HL-60 (cell line): Measurements from ENCODE around the gene HSBP1L1.

Experiments
- DNase-seq, 2 experiments: peaks; one replicate each; pipeline ENCODE4 v3.0.0-alpha.2; 2010 to 2020; ENCODE audit warnings: low read depth in 1 of 2, low spot score in 1 of 2
- H3K27ac ChIP-seq: fragments of 250-450 bp; sonication (Bioruptor Pico); replicated peaks from 2 replicates; pipeline ENCODE4 v1.5.1; 2020; ENCODE audit warnings: mild to moderate bottlenecking, moderate library complexity
- H3K27me3 ChIP-seq: fragments of 250-450 bp; sonication (Bioruptor Pico); 2 replicates; pipeline ENCODE4 v1.5.1; 2021; ENCODE audit warnings: mild to moderate bottlenecking, moderate library complexity; ENCODE audit not compliant: insufficient read depth, poor library complexity, severe bottlenecking
- H3K4me3 ChIP-seq: replicated peaks from 2 replicates; pipeline ENCODE4 v1.5.1; 2011; ENCODE audit warnings: mild to moderate bottlenecking, control low read depth, low read length; ENCODE audit not compliant: insufficient read depth
- GABPA ChIP-seq: IDR thresholded peaks from 2 replicates; pipeline ENCODE4 v1.6.1; 2012; ENCODE audit warnings: low read depth
- POLR2AphosphoS5 ChIP-seq: IDR thresholded peaks from 2 replicates; pipeline ENCODE4 v1.6.1; 2012; ENCODE audit warnings: low read depth
- SPI1 ChIP-seq: IDR thresholded peaks from 2 replicates; pipeline ENCODE4 v1.6.1; 2012; ENCODE audit warnings: low read depth, mild to moderate bottlenecking, borderline replicate concordance
- TF ChIP-seq, protein P1 (sequence below): IDR thresholded peaks from one replicate; pipeline ENCODE4 v1.5.1; 2011; ENCODE audit warnings: low read length, control low read depth, inconsistent platforms; ENCODE audit not compliant: insufficient read depth
- TF ChIP-seq, protein P2 (sequence below): IDR thresholded peaks from 2 replicates; pipeline ENCODE4 v1.6.1; 2012; ENCODE audit warnings: low read depth; ENCODE audit not compliant: insufficient replicate concordance

HSBP1L1 gene

DNA sequence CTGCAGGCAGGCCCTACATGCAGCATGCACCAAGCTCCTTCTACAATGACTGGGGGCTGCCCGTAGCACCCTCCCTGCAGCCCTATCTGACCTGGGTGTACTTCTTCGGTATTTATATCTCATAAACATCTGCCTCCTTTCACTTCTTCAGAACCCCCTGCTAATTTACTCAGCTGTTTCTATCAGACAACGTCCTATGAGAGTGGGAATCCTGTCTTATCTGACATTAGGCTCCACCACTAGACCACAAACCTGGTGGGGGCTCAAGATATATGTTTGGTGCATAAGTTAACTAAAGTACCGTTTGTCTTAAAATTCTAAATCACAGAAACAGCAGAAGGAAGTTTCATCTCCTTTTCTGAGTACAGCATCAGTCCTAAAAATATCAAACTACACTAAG, 10.6 kb downstream of the HSBP1L1 start:
- H3K27ac ChIP-seq = no peak overlapping the region
- H3K4me3 ChIP-seq = no peak overlapping the region
- no peaks in the 10 kb centered on the region for H3K27me3 ChIP-seq
- DNase-seq = no peak
- TF ChIP-seq SPI1 (no peak), POLR2AphosphoS5 (no peak), GABPA (no peak)
- TF ChIP-seq, protein P1, sequence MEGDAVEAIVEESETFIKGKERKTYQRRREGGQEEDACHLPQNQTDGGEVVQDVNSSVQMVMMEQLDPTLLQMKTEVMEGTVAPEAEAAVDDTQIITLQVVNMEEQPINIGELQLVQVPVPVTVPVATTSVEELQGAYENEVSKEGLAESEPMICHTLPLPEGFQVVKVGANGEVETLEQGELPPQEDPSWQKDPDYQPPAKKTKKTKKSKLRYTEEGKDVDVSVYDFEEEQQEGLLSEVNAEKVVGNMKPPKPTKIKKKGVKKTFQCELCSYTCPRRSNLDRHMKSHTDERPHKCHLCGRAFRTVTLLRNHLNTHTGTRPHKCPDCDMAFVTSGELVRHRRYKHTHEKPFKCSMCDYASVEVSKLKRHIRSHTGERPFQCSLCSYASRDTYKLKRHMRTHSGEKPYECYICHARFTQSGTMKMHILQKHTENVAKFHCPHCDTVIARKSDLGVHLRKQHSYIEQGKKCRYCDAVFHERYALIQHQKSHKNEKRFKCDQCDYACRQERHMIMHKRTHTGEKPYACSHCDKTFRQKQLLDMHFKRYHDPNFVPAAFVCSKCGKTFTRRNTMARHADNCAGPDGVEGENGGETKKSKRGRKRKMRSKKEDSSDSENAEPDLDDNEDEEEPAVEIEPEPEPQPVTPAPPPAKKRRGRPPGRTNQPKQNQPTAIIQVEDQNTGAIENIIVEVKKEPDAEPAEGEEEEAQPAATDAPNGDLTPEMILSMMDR = no peak
- TF ChIP-seq, protein P2, sequence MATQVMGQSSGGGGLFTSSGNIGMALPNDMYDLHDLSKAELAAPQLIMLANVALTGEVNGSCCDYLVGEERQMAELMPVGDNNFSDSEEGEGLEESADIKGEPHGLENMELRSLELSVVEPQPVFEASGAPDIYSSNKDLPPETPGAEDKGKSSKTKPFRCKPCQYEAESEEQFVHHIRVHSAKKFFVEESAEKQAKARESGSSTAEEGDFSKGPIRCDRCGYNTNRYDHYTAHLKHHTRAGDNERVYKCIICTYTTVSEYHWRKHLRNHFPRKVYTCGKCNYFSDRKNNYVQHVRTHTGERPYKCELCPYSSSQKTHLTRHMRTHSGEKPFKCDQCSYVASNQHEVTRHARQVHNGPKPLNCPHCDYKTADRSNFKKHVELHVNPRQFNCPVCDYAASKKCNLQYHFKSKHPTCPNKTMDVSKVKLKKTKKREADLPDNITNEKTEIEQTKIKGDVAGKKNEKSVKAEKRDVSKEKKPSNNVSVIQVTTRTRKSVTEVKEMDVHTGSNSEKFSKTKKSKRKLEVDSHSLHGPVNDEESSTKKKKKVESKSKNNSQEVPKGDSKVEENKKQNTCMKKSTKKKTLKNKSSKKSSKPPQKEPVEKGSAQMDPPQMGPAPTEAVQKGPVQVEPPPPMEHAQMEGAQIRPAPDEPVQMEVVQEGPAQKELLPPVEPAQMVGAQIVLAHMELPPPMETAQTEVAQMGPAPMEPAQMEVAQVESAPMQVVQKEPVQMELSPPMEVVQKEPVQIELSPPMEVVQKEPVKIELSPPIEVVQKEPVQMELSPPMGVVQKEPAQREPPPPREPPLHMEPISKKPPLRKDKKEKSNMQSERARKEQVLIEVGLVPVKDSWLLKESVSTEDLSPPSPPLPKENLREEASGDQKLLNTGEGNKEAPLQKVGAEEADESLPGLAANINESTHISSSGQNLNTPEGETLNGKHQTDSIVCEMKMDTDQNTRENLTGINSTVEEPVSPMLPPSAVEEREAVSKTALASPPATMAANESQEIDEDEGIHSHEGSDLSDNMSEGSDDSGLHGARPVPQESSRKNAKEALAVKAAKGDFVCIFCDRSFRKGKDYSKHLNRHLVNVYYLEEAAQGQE = no peak

DNA sequence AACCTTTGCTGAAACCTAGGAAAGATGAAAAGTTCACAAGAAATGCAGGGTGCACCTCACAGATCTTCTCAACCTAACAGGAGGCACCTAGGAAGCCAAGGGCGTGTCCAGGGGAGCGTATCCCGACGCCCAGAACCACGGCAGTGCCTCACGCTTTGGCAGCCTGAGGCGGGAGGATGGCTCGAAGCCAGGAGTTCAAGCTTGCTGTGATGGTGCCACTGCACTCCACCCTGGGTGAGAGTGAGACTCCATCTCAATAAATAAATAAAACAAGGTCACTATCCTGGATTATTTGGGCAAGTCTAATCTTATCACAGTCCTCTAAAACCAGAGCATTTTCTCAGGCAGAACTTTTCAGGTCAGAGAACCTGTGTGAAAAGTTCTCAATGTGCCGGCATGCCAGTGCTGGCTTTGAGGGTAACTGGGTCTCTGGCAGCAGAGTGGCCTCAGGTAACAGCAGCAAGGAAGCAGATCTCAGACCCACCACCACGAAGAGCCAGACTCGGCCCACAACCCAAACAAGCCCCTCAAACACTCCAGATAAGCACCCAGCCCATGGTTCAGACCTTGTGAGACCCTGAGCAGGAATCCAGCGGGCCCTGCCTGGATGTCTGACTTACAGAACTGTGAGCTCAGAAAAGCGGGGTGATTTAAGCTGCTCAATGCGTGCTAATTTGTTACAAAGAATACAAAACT, 11.7 kb downstream of the HSBP1L1 start:
- TF ChIP-seq, protein P2 = no peak
- TF ChIP-seq GABPA = no peak
- TF ChIP-seq, protein P1 = no peak
- TF ChIP-seq SPI1 = no peak
- no peak overlapping the region for H3K27ac ChIP-seq
- no peaks in the 10 kb centered on the region for H3K27me3 ChIP-seq
- no peak overlapping the region for H3K4me3 ChIP-seq
- no peak for DNase-seq

DNA sequence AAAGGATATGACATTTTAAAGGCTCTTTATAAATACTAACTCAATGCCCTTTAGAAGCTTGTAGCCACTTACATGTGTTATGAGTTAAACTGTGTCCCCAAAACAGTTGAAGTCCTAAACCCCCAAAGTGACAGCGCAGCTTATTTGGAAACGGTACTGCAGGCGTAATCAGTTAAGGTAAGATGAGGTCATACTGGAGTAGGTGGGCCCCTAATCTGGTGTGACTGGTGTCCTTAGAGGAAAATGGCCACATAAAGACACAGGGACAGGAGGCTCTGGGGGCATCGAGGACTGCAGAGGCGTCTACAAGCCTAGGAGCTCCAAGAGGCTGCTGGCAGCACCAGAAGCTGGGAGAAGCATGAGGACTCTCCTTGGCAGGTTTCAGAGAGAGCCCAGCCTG, 15.4 kb downstream of the HSBP1L1 start:
- no peak for DNase-seq
- H3K4me3 ChIP-seq = no peak overlapping the region
- TF ChIP-seq POLR2AphosphoS5 (no peak), GABPA (no peak), SPI1 (no peak)
- TF ChIP-seq, protein P1 = no peak
- TF ChIP-seq, protein P2 = no peak
- H3K27ac ChIP-seq = no peak overlapping the region
- no peaks in the 10 kb centered on the region for H3K27me3 ChIP-seq
